ENCODE data around the gene ACAA1.
"Not testable (repeated sequence)": the region's sequence is repeated elsewhere in the genome, so short reads cannot be mapped to it uniquely, and the experiment has no call there.

ACAA1 gene

DNA sequence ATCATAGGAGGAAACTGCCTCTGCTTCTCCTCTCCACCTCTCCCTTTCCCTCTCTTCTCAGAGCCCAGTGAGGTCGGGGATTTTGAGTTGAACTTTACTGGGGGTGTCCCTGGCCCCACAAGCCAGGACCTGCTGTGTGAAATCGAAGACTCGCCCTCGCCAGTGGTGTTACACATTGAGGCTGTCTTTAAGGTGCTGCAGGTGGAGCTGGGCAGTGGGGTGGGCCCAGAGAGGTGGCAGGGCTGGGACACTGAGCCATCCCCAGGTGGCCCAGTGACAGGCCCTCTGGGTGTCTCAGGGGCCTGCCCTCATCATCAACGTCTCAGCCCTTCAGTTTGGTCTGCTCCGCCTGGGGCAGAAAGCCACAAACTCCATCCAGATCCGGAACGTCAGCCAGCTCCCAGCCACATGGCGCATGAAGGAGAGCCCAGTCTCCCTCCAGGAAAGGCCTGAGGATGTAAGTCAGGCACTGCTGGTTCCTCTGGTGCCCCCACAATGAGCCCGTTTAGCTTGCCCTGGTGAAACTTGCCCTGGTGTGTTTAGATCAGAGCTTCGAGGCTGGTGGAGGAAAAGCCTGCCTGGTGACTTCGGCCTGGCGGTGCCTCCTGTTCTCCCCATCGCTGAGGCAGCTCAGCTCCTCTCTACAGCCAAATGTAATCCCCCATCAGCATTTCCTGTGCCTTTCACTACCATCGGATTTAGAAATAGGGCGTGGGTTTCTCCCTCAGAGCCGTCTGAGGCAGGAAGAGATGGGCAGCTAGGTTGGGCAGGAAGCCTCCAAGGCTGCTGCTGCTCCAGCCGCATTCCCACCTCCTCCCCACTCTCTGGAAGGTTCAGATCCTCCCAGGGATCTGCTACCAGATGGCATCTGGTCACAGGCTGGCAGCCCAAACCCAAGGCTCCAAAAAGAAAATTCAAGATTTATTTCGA is 39.2 kb downstream of the ACAA1 start:
- no peak overlapping the region for H3K4me3 ChIP-seq (ENCODE audit: low read length)
- no peak for TF ChIP-seq ZNF274 (IDR thresholded peaks at IDR 0.05; ENCODE audit: low read depth, low read length)

DNA sequence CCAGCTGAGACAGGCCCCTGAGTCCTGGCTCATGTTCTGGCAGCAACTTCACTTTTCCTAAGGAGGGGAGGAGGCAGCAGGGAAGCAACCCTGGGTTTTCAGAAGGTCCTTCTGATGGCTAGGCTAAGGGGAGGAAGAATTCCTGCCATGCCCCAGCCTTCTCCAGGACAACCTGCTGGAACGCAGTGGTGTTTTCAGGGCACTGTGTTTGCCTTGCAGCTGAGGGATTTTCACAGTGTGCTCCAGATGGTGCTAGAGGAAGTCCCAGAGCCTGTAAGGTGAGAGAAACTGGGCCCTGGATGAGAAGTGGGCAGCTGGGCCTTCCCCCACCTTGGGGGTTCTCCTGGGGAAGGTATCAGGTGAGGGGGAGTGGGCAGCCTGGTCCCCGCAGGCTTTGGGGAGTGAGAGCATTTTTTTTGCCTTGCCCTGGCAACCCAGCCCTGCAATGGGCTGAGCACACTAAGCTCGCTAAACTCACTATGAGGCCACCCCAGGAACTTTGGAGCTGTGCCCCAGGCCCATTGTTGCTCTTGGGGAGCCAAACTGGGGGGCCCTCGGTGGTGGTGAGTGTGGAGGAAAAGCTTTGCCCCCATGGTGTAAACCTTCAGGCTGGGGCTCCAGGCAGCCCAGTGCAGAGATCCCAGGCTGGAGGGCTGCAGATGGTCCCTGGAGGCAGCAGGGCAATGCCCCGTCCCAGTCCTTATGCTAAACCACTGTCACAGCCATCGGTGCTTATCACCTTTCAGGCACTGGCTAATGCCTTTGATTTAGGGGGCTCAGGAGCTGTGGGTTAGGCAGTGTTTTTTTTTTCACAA is 41.1 kb downstream of the ACAA1 start:
- no peak overlapping the region for H3K4me3 ChIP-seq (ENCODE audit: low read length)
- TF ChIP-seq ZNF274 (IDR thresholded peaks at IDR 0.05; ENCODE audit: low read depth, low read length), result no peak

DNA sequence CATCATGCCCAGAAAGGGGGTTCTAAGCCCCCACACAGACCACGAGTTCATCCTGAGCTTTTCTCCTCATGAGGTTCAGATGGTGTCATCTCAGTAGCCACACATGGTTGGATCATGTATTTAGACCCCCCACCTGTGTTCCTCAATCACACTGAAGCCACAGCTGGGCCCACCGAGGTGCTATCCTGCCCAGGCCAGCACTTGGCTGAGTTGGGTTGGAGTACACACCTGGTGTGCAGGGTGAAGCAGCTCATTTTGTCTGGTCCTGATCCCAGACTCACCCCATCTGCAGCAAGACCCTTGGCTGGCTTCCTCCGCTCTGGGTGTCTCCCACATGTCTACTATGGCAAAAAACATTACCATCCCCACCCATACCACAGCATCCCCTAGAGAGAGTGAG is 41.9 kb downstream of the ACAA1 start:
- TF ChIP-seq ZNF274 (IDR thresholded peaks at IDR 0.05; ENCODE audit: low read depth, low read length), result no peak
- H3K4me3 ChIP-seq (ENCODE audit: low read length), result no peak overlapping the region

DNA sequence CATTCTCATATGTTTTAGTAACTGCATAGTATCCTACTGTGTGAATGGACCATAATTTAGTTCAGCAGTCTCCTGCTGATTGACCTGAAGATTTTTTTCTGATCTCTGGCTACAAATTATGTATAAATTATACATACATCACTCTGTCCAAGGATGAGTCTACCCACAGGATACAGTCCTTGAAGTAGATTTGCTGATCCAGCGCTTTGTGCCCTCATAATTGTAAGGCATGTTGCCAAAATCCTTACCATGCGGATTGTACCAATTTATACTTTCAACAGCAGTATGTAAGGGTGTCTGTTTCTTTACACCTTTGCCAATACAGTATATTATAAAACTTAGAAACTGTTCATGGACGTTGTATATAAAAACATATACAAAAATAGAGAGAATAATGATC is 46.5 kb downstream of the ACAA1 start:
- H3K4me3 ChIP-seq (ENCODE audit: low read length), result no peak overlapping the region
- no peak for TF ChIP-seq ZNF274 (IDR thresholded peaks at IDR 0.05; ENCODE audit: low read depth, low read length)

DNA sequence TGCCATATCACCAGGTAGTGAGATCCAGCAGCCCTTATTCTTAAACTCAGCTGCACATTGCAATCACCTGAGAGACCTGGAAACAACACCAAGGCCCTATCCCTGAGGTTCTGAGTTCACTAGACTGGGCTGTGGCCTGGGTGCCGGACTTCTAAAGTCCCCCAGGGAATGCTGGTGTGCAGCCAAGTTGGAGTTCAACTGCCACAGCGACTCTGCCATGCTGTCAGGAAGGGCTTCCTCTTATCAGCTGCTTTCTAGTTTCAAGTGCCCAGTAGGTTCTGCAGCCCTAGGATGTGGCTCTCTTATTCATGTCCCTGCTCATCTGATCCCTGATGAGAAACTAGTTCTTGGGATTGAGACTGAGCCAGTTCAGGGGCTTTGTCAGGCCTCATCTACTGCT is 47.8 kb downstream of the ACAA1 start:
- no peak for TF ChIP-seq ZNF274 (IDR thresholded peaks at IDR 0.05; ENCODE audit: low read depth, low read length)
- H3K4me3 ChIP-seq (ENCODE audit: low read length), result no peak overlapping the region

DNA sequence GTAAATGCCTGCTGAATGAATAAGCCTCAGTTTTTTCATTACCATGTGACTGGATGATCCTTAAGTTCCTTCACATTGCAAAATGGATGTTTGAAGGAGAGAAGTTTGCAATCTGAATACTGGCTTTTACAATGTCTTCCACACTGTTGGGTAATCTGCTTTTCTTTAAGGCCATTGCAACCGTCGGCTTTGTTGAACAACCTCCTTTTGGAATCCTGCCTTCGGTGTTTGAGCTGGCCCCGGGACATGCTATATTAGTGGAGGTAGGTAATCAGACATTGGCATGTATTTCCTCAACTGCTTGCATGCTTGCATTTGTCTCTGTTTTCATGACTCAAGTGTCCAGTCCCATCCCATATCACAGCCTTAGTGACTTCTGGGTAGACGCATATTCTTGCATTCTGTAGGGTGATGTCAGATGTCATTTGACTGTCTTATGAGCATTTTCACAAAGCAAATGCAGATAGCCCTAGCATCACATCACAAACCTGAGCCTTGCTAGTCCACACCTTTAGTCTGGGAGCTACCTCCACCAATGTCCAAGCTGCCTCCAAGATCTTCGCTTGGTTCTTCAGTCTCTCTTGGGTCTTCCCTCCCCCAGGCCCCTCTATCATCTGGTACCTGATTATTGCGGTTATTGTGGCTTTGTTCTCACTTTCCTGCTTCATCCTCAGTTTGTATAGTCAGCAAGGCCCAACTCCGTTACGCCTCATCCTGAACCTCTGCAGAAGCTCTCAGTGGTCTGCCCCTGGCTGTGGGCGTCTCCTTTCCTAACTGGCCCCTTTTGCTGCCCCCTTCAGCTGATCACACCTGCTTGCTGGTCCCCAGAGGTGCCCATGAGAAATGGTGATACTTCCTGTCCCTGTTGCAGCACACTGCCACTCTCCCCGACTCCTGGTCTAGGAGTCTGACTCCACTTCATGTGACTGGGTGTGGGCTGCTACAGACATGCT is 48.5 kb downstream of the ACAA1 start:
- TF ChIP-seq ZNF274 (IDR thresholded peaks at IDR 0.05; ENCODE audit: low read depth, low read length), result no peak
- no peak overlapping the region for H3K4me3 ChIP-seq (ENCODE audit: low read length)

DNA sequence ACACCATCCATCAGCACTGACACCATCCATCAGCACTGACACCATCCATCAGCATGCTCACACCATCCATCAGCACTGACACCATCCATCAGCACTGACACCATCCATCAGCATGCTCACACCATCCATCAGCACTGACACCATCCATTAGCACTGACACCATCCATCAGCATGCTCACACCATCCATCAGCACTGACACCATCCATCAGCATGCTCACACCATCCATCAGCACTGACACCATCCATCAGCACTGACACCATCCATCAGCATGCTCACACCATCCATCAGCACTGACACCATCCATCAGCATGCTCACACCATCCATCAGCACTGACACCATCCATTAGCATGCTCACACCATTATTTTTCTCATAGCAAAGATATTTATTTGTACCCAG is 49.6 kb downstream of the ACAA1 start:
- not testable (repeated sequence) for H3K4me3 ChIP-seq (ENCODE audit: low read length)

DNA sequence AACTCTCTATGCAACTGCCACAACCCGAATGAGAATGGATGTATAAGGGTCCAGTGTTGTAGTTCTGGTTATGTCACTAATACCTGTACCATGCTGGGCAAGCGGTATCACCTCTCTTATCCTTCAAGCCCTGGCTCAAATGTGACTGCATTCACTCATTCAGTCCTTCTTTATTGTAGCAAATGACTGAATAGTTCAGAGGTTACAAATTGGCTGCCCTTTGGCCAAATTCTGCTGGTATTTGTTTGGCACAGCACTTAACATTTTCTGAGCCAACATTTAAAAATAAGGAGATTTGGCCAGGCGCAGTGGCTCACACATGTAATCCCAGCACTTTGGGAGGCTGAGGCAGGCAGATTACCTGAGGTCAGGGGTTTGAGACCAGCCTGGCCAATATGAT is 50.4 kb downstream of the ACAA1 start:
- no peak overlapping the region for H3K4me3 ChIP-seq (ENCODE audit: low read length)
- TF ChIP-seq ZNF274 (IDR thresholded peaks at IDR 0.05; ENCODE audit: low read depth, low read length), result no peak

DNA sequence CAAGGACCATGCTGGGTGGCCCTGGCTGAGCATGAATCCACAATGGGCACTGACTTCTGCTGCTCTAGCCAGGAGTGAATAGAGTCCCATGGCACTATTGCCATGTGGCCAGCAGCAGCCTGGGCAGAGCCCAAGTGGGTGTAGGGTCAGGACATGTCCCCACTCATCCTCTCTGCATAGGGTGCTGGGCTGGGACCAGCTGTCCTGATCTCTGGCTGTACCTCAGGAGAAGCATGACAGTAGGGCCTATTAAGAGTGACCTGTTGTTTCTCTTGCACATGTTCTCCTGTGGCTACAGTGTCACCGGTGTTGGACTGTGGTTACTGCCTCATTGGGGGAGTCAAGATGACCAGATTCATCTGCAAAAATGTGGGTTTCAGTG is 51.0 kb downstream of the ACAA1 start:
- H3K4me3 ChIP-seq (ENCODE audit: low read length), result no peak overlapping the region
- no peak for TF ChIP-seq ZNF274 (IDR thresholded peaks at IDR 0.05; ENCODE audit: low read depth, low read length)

DNA sequence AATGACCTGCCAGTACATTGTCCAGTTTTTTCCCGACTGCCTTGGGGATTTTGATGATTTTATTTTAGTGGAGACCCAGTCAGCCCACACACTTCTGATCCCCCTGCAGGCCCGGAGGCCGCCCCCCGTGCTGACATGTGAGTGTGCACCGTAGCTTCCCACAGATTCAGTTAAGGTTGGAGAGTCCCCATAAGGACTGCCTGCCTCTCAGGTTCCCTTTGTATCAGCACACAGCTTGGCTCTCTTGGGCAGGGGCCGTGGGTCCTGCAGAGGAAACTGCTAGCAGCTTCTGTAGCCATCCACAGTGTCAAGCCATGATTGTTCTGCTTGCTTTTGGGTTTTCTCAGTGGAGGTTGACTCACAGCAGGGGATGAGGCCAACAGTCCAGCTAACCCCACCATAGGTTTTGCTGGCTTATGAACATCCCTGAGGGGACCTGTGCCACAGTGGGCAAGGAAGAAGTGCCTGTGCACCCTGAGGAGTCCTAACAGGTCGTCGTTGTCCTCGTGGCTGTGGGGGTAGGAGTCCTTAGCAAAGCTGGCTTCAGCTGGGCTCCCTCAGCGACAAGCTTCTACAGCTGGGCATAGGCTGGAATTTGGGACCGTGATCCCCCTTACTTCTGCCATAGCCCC is 51.5 kb downstream of the ACAA1 start:
- no peak overlapping the region for H3K4me3 ChIP-seq (ENCODE audit: low read length)
- no peak for TF ChIP-seq ZNF274 (IDR thresholded peaks at IDR 0.05; ENCODE audit: low read depth, low read length)

DNA sequence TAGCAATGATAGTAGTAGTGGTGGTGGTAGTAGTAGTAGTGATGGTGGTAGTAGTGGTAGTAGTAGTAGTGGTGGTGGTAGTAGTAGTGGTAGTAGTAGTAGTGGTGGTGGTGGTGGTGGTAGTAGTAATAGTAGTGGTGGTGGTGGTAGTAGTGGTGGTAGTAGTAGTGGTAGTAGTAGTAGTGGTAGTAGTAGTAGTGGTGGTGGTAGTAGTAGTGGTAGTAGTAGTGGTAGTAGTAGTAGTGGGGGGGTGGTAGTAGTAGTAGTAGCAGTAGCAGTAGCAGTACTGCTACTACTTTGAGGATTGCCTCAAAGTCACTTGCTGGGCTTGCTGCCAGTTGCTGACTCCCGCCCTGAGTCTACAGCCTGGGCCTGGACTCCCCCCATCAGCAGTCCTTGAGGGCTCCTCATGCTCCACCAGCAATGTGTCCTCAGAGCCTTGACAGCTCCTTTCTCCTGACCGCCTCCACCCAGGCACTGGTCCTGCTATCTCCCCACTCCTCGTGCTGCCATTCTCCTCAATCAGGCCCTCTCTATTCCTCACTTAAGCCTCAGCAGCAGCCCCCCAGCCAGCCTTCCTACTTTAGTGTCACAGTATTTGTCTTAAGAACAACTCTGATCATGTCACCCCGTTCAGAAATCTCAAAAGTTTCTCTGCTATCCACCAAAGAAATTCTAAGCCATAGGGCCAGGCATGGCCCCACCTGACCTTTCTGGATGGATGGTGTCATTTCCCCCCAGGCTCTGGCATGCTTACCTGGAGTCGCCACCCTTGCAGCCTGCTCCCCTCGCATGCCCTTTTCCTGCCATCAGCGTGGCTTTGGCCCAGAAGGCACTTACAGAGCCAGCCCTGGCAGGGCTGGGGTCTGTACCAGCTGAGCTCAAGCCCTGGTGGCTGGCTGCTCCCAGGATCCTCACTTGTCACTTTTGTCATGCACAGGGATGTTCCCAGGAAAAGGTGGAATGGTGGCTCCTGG is 52.3 kb downstream of the ACAA1 start:
- H3K4me3 ChIP-seq (ENCODE audit: low read length), result no peak overlapping the region
- TF ChIP-seq ZNF274 (IDR thresholded peaks at IDR 0.05; ENCODE audit: low read depth, low read length), result no peak

DNA sequence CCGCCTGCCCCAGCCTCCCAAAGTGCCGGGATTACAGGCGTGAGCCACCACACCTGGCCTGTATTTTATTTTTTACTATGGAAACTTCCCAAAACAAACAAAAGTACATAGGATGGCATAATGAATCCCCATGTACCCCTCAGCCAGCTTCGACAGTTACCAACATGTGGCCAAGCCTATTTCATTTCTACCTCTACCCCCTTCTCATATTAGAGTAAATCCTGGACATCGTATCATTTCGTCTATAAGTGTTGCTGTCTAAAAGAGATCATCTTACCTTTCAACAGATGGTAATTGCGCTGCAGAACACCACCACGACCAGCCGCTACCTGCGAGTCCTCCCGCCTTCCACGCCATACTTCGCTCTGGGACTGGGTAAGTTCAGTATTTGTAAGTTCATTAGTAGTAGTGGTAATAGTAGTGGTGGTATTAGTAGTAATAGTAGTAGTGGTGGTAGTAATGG is 53.0 kb downstream of the ACAA1 start:
- no peak for TF ChIP-seq ZNF274 (IDR thresholded peaks at IDR 0.05; ENCODE audit: low read depth, low read length)
- no peak overlapping the region for H3K4me3 ChIP-seq (ENCODE audit: low read length)

DNA sequence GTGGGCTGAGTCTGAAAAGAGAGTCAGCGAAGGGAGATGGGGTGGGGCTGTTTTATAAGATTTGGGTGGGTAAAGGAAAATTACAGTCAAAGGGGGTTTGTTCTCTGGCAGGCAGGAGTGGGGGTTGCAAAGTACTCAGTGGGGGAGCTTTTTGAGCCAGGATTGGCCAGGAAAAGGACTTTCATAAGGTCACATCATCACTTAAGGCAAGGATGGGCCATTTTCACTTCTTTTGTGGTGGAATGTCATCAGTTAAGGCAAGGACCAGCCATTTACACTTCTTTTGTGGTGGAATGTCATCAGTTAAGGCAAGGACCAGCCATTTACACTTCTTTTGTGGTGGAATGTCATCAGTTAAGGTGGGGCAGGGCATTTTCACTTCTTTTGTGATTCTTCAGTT is 53.7 kb downstream of the ACAA1 start:
- not testable (repeated sequence) for H3K4me3 ChIP-seq (ENCODE audit: low read length)

DNA sequence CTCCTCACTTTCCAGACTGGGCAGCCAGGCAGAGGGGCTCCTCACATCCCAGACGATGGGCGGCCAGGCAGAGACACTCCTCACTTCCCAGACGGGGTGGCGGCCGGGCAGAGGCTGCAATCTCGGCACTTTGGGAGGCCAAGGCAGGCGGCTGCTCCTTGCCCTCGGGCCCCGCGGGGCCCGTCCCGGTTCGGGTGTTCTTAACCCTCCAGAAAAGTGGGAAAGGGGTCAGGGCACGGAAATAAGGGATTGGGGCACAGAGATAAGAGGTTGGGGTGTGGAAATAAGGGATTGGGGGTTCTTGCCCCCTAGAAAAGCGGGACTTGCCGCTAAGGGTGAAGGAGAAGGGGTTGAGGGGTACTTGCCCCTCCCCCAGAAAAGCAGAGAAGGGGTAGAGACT is 54.6 kb downstream of the ACAA1 start:
- not testable (repeated sequence) for H3K4me3 ChIP-seq (ENCODE audit: low read length)

DNA sequence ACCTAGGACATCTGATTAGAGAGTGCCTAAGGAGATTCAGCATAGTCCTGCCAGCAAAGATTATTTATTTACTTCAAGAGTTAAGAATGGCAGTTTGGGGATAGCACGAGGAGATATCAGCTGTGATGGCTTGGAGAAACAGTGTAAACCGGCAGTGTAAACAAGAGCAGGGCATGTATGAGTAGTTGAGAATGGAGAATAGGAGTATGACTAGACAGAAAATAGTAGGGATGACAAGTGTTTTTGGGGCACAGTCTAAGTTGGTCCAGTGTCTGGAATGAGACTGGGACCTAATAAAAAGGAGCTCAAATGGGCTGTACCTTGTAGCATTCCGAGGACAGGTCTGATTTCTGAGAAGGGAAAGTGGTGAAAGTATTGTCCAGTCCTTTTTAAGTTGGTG is 59.9 kb downstream of the ACAA1 start:
- H3K4me3 ChIP-seq (ENCODE audit: low read length), result not testable (repeated sequence)
